A673 (cell line): ENCODE results near the gene PF4V1. TPM values are rescaled to one million over a fixed set of nuclear protein-coding genes. Genes with fewer than 3 reads are reported as not detected.

Experiments
- BruUV-seq: library from RNA; stranded (reverse); fragments of 400-500 nt; replicated peaks from 2 replicates; lab custom pipeline; 2021; lab: Mats Ljungman, UMichigan
- CTCF ChIA-PET: fragments of 300-600 bp; sonication (Branson Sonifier 250); formaldehyde crosslinking; loops from one replicate; lab custom pipeline; 2022; ENCODE audit warnings: antibody characterized with exemption; lab: Charles Lee
- POLR2A ChIA-PET: fragments of 300-600 bp; sonication (Branson Sonifier 250); formaldehyde crosslinking; loops from one replicate; lab custom pipeline; 2022; ENCODE audit warnings: antibody characterized with exemption; ENCODE audit not compliant: low non-redundant PET; lab: Charles Lee
- DNase-seq: peaks from one replicate; pipeline ENCODE4 v3.0.0-alpha.2; 2015; ENCODE audit warnings: low spot score
- H3K27ac ChIP-seq: fragments of 200-600 bp; sonication (generic); 2 replicates; pipeline ENCODE4 v1.5.1; 2016; ENCODE audit warnings: mixed run types, low read depth, mild to moderate bottlenecking, mixed read lengths, antibody characterized with exemption, low read length; ENCODE audit not compliant: poor library complexity, severe bottlenecking
- H3K27me3 ChIP-seq: fragments of 200-600 bp; sonication (generic); replicated peaks from 2 replicates; pipeline ENCODE4 v1.6.1; 2017; ENCODE audit warnings: mixed run types, low read depth, mild to moderate bottlenecking, mixed read lengths, antibody characterized with exemption, low read length; ENCODE audit not compliant: insufficient read depth, poor library complexity
- H3K36me3 ChIP-seq: fragments of 200-600 bp; sonication (generic); 2 replicates; pipeline ENCODE4 v1.6.1; 2016; ENCODE audit warnings: mixed run types, mild to moderate bottlenecking, mixed read lengths, antibody characterized with exemption, low read length; ENCODE audit not compliant: insufficient read depth, poor library complexity, severe bottlenecking
- H3K4me1 ChIP-seq: fragments of 200-600 bp; sonication (generic); 2 replicates; pipeline ENCODE4 v1.6.1; 2017; ENCODE audit warnings: mixed run types, mild to moderate bottlenecking, mixed read lengths, antibody characterized with exemption, low read length; ENCODE audit not compliant: insufficient read depth, poor library complexity, severe bottlenecking
- H3K4me3 ChIP-seq: fragments of 200-600 bp; sonication (generic); 2 replicates; pipeline ENCODE4 v1.5.1; 2016; ENCODE audit warnings: low read depth, mixed run types, mild to moderate bottlenecking, mixed read lengths, low read length; ENCODE audit not compliant: poor library complexity, severe bottlenecking
- H3K9me3 ChIP-seq: fragments of 200-600 bp; sonication (generic); 2 replicates; pipeline ENCODE4 v1.6.1; 2016; ENCODE audit warnings: mixed run types, low read depth, mild to moderate bottlenecking, mixed read lengths, antibody characterized with exemption, low read length; ENCODE audit not compliant: poor library complexity, severe bottlenecking
- EZH2 ChIP-seq: fragments of 200-600 bp; sonication (generic); IDR thresholded peaks from 2 replicates; pipeline ENCODE4 v1.6.1; 2017; ENCODE audit warnings: borderline replicate concordance, low read depth, mild to moderate bottlenecking, mixed read lengths, antibody characterized with exemption, low read length; ENCODE audit not compliant: poor library complexity, severe bottlenecking
- intact Hi-C: fragments of 100-400 bp; cut with micrococcal nuclease; formaldehyde crosslinking; loops from one replicate; pipeline ENCODE4 v1.10.0; 2022; ENCODE audit not compliant: unreplicated experiment
- total RNA-seq: library from RNA; stranded (reverse); gene quantifications from 2 replicates; pipeline ENCODE4 v1.2.3, GENCODE V29; 2021
- TF ChIP-seq, protein P1 (sequence below): fragments of 300-800, 200-600 bp; sonication (generic); conservative IDR thresholded peaks from 2 replicates; pipeline ENCODE4 v1.5.1; 2017; ENCODE audit warnings: low read depth, mild to moderate bottlenecking, antibody characterized with exemption, low read length, moderate library complexity, mixed read lengths

The PF4V1 gene
- total RNA-seq, 1 experiment from 2014 or later = not detected

DNA sequence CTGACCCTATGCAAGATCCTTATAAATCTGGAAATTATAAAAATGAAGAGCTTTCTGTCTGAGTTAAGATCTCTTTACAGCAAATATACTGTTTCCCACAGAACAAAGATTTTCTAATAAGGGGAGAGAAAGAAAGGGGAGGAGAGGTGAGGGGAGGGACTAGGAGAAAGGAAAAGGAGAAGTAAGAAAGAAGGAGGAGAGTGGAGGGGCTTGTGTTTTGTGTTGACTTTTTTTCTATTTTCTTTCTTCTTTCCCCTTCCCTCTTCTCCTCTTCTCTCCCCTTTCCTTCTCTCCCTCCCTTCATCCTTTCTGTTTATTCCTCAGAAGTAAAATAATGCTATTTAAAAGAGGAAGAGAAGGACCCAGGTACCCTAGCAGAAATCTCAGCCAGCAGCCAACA lies 10.4 kb upstream of the PF4V1 start:
- H3K27me3 ChIP-seq = no peaks in the 10 kb centered on the region
- POLR2A ChIA-PET = no interaction called here
- H3K27ac ChIP-seq = no peak overlapping the region
- CTCF ChIA-PET = no interaction called here
- DNase-seq = no peak
- no peaks in the 10 kb centered on the region for H3K36me3 ChIP-seq
- no peaks in the 10 kb centered on the region for H3K4me1 ChIP-seq
- intact Hi-C loops = no loop called here
- no TSS peak for BruUV-seq
- H3K4me3 ChIP-seq = no peak overlapping the region
- TF ChIP-seq EZH2 = no peak
- TF ChIP-seq, protein P1, sequence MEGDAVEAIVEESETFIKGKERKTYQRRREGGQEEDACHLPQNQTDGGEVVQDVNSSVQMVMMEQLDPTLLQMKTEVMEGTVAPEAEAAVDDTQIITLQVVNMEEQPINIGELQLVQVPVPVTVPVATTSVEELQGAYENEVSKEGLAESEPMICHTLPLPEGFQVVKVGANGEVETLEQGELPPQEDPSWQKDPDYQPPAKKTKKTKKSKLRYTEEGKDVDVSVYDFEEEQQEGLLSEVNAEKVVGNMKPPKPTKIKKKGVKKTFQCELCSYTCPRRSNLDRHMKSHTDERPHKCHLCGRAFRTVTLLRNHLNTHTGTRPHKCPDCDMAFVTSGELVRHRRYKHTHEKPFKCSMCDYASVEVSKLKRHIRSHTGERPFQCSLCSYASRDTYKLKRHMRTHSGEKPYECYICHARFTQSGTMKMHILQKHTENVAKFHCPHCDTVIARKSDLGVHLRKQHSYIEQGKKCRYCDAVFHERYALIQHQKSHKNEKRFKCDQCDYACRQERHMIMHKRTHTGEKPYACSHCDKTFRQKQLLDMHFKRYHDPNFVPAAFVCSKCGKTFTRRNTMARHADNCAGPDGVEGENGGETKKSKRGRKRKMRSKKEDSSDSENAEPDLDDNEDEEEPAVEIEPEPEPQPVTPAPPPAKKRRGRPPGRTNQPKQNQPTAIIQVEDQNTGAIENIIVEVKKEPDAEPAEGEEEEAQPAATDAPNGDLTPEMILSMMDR = no peak
- no peaks in the 10 kb centered on the region for H3K9me3 ChIP-seq

DNA sequence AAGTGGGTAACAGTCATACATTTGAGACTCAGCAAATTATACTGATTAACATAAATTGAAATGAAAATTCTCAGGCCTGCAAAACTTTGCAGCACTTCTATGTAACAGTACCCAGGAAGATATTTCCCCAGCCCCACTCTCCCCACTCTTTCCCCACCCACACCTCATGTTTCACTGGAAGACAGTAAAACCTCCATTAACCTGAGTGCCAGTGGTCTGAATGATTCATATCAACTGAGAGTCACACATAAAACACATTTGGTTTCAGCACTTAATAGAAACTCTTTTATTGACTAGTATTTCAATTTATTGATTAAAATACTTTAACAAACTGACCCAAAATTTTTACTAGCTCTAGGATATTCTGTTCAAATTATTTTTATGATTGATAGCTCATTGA lies 9.7 kb upstream of the PF4V1 start:
- CTCF ChIA-PET = no interaction called here
- Histone ChIP-seq H3K4me3 (no peak overlapping the region), H3K4me1 (no peaks in the 10 kb centered on the region), H3K27ac (no peak overlapping the region), H3K36me3 (no peaks in the 10 kb centered on the region), H3K27me3 (no peaks in the 10 kb centered on the region), H3K9me3 (no peaks in the 10 kb centered on the region)
- BruUV-seq = no TSS peak
- DNase-seq = no peak
- intact Hi-C loops = no loop called here
- TF ChIP-seq, protein P1 = no peak
- no peak for TF ChIP-seq EZH2
- POLR2A ChIA-PET = no interaction called here

DNA sequence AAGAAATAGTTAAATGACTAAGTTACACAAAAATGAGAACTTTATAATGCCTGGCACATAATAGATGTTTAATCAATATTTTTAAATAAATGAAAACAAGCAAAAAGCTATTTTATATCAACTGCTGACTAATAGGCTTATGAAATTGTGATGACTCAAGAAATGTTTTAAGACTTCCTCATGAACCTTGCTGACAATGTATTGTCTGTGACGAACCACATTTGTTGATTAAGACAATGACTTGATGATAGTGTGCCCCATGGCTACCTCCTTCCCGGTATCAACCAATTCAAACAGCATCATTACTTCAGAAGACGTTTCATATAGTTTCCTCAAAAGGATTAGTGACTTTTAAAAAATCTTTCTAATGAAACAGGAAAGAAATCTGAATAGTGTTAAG lies 8.8 kb upstream of the PF4V1 start:
- no TSS peak for BruUV-seq
- DNase-seq = no peak
- Histone ChIP-seq H3K27me3 (no peaks in the 10 kb centered on the region), H3K36me3 (no peaks in the 10 kb centered on the region), H3K27ac (no peak overlapping the region), H3K4me1 (no peaks in the 10 kb centered on the region), H3K9me3 (no peaks in the 10 kb centered on the region), H3K4me3 (no peak overlapping the region)
- TF ChIP-seq, protein P1 = no peak
- TF ChIP-seq EZH2 = no peak
- intact Hi-C loops = no loop called here
- ChIA-PET POLR2A (no interaction called here), CTCF (no interaction called here)
